ENCODE data around the gene LRRC30. TPM values are rescaled to one million over a fixed set of nuclear protein-coding genes. Genes with fewer than 3 reads are reported as not detected.
"Not testable (repeated sequence)": the region's sequence is repeated elsewhere in the genome, so short reads cannot be mapped to it uniquely, and the experiment has no call there.

Gene LRRC30
- total and polyA plus RNA-seq, 2 donors (not counting 1 experiment from before 2014, with no cell fraction given): not detected

GRCh38 chr18:7201096-7201495 lies 29.8 kb upstream of the LRRC30 start:
- Histone ChIP-seq H3K27ac (ENCODE audit: low read length in 2 of 2) (no peak overlapping the region), H3K4me1 (ENCODE audit: control insufficient read depth in 2 of 2, insufficient read depth in 2 of 2, low read length in 2 of 2) (no peaks in the 10 kb centered on the region), H3K79me2 (ENCODE audit: control insufficient read depth, insufficient read depth, low read length) (no peaks in the 10 kb centered on the region), H3K36me3 (replicated peaks in 1 of 2; ENCODE audit: control extremely low read depth in 1 of 2, control insufficient read depth in 1 of 2, extremely low read depth in 1 of 2, insufficient read depth in 2 of 2, low read length in 1 of 2) (no peaks in the 10 kb centered on the region), H4K20me1 (ENCODE audit: control insufficient read depth, insufficient read depth, low read length, poor library complexity, severe bottlenecking) (no peaks in the 10 kb centered on the region), H3K9me3 (ENCODE audit: control extremely low read depth in 1 of 3, control insufficient read depth in 2 of 3, insufficient read depth in 1 of 3, low read length in 2 of 3) (no peaks in the 10 kb centered on the region), H3K4me2 (replicated peaks; ENCODE audit: low read depth, low read length, poor library complexity, severe bottlenecking) (no peak overlapping the region), H2AFZ (ENCODE audit: insufficient read depth, low read depth, low read length, poor library complexity, severe bottlenecking) (no peak overlapping the region), H3K27me3 (replicated peaks in 1 of 4; ENCODE audit: control extremely low read depth in 1 of 4, control insufficient read depth in 3 of 4, insufficient read depth in 4 of 4, low read length in 3 of 4) (no peaks in the 10 kb centered on the region), H3K4me3 (ENCODE audit: control extremely low read depth in 1 of 5, extremely low read depth in 1 of 5, insufficient read depth in 1 of 5, low read depth in 2 of 5, low read length in 4 of 5) (no peak overlapping the region), H3K9ac (ENCODE audit: low read length) (no peak overlapping the region)
- ATAC-seq (ENCODE audit: low read depth) (no peak), DNase-seq (no peak)
- ChIA-PET POLR2A (no interaction called here), CTCF (no interaction called here)
- Mint-ChIP-seq H3K4me3 (no peak overlapping the region), H3K27ac (no peak overlapping the region), H3K9me3 (ENCODE audit: insufficient read depth) (no peaks in the 10 kb centered on the region), H3K4me1 (no peaks in the 10 kb centered on the region), H3K27me3 (no peaks in the 10 kb centered on the region)
- intact Hi-C loops (cut with micrococcal nuclease): no loop called here
- TF ChIP-seq EZH2 (IDR thresholded peaks at IDR 0.05; ENCODE audit: borderline replicate concordance, insufficient read depth, low read depth, low read length, poor library complexity, severe bottlenecking) (no peak), CTCF (IDR thresholded peaks at IDR 0.05) (no peak)
- 83% methylated on average over 2 of the region's 4 CpGs for WGBS (ENCODE audit: insufficient coverage)

GRCh38 chr18:7202169-7202568 lies 28.7 kb upstream of the LRRC30 start:
- Histone ChIP-seq H2AFZ (ENCODE audit: insufficient read depth, low read depth, low read length, poor library complexity, severe bottlenecking) (no peak overlapping the region), H3K4me3 (ENCODE audit: control extremely low read depth in 1 of 5, extremely low read depth in 1 of 5, insufficient read depth in 1 of 5, low read depth in 2 of 5, low read length in 4 of 5) (no peak overlapping the region), H3K4me2 (replicated peaks; ENCODE audit: low read depth, low read length, poor library complexity, severe bottlenecking) (no peak overlapping the region), H3K79me2 (ENCODE audit: control insufficient read depth, insufficient read depth, low read length) (no peaks in the 10 kb centered on the region), H3K4me1 (ENCODE audit: control insufficient read depth in 2 of 2, insufficient read depth in 2 of 2, low read length in 2 of 2) (no peaks in the 10 kb centered on the region), H3K36me3 (replicated peaks in 1 of 2; ENCODE audit: control extremely low read depth in 1 of 2, control insufficient read depth in 1 of 2, extremely low read depth in 1 of 2, insufficient read depth in 2 of 2, low read length in 1 of 2) (no peaks in the 10 kb centered on the region), H3K9ac (ENCODE audit: low read length) (no peak overlapping the region), H3K27ac (ENCODE audit: low read length in 2 of 2) (no peak overlapping the region), H3K9me3 (ENCODE audit: control extremely low read depth in 1 of 3, control insufficient read depth in 2 of 3, insufficient read depth in 1 of 3, low read length in 2 of 3) (no peaks in the 10 kb centered on the region), H4K20me1 (ENCODE audit: control insufficient read depth, insufficient read depth, low read length, poor library complexity, severe bottlenecking) (no peaks in the 10 kb centered on the region), H3K27me3 (replicated peaks in 1 of 4; ENCODE audit: control extremely low read depth in 1 of 4, control insufficient read depth in 3 of 4, insufficient read depth in 4 of 4, low read length in 3 of 4) (no peaks in the 10 kb centered on the region)
- H3K4me1 Mint-ChIP-seq: no peaks in the 10 kb centered on the region
- H3K27me3 Mint-ChIP-seq: no peaks in the 10 kb centered on the region
- DNase-seq: no peak
- POLR2A ChIA-PET: no interaction called here
- H3K9me3 Mint-ChIP-seq (ENCODE audit: insufficient read depth): no peaks in the 10 kb centered on the region
- intact Hi-C loops (cut with micrococcal nuclease): no loop called here
- CTCF ChIA-PET: no interaction called here
- TF ChIP-seq CTCF (IDR thresholded peaks at IDR 0.05) (no peak), EZH2 (IDR thresholded peaks at IDR 0.05; ENCODE audit: borderline replicate concordance, insufficient read depth, low read depth, low read length, poor library complexity, severe bottlenecking) (no peak)
- WGBS (ENCODE audit: insufficient coverage): 83% methylated on average over 5 of the region's 9 CpGs
- no peak overlapping the region for H3K27ac Mint-ChIP-seq
- H3K4me3 Mint-ChIP-seq: no peak overlapping the region
- ATAC-seq (ENCODE audit: low read depth): no peak

- H3K4me2 ChIP-seq (replicated peaks; ENCODE audit: low read depth, low read length, poor library complexity, severe bottlenecking); H3K9ac ChIP-seq (ENCODE audit: low read length); H3K9me3 Mint-ChIP-seq (ENCODE audit: insufficient read depth); POLR2A ChIA-PET; H3K27me3 ChIP-seq (replicated peaks in 1 of 4; ENCODE audit: control extremely low read depth in 1 of 4, control insufficient read depth in 3 of 4, insufficient read depth in 4 of 4, low read length in 3 of 4); H3K4me3 ChIP-seq (ENCODE audit: control extremely low read depth in 1 of 5, extremely low read depth in 1 of 5, insufficient read depth in 1 of 5, low read depth in 2 of 5, low read length in 4 of 5); H3K4me1 Mint-ChIP-seq; ATAC-seq (ENCODE audit: low read depth); H3K27me3 Mint-ChIP-seq; H3K79me2 ChIP-seq (ENCODE audit: control insufficient read depth, insufficient read depth, low read length); H3K27ac ChIP-seq (ENCODE audit: low read length in 2 of 2); H3K4me1 ChIP-seq (ENCODE audit: control insufficient read depth in 2 of 2, insufficient read depth in 2 of 2, low read length in 2 of 2); H3K27ac Mint-ChIP-seq; H3K36me3 ChIP-seq (replicated peaks in 1 of 2; ENCODE audit: control extremely low read depth in 1 of 2, control insufficient read depth in 1 of 2, extremely low read depth in 1 of 2, insufficient read depth in 2 of 2, low read length in 1 of 2); H3K9me3 ChIP-seq (ENCODE audit: control extremely low read depth in 1 of 3, control insufficient read depth in 2 of 3, insufficient read depth in 1 of 3, low read length in 2 of 3); H3K4me3 Mint-ChIP-seq; H2AFZ ChIP-seq (ENCODE audit: insufficient read depth, low read depth, low read length, poor library complexity, severe bottlenecking); H4K20me1 ChIP-seq (ENCODE audit: control insufficient read depth, insufficient read depth, low read length, poor library complexity, severe bottlenecking); DNase-seq; intact Hi-C loops (cut with micrococcal nuclease): not testable (repeated sequence)
- CTCF ChIA-PET: interaction anchor here (1.3 kb wide), 1 partner anchor 12 kb away, joined by 3 read pairs; no protein-coding TSS in a partner anchor
- WGBS (ENCODE audit: insufficient coverage): 97% methylated on average over 22 of the region's 29 CpGs
Observed at GRCh38 chr18:7203601-7204000, 27.3 kb upstream of the LRRC30 start.

All from B cell (primary cell).